ENCODE results near the gene CIC.

Gene CIC

GRCh38 chr19:42279902-42280814, 11.1 kb downstream of the CIC start:
- H3K4me2 ChIP-seq (ENCODE audit: low read depth, low read length): peak overlapping the region; percentile 57
- H3K9me3 ChIP-seq (replicated peaks; ENCODE audit: insufficient read depth, low read length): no peaks in the 10 kb centered on the region
- peak overlapping the region; percentile 53 for H2AFZ ChIP-seq (ENCODE audit: low read length)
- peak overlapping the region; percentile 75 for H3K9ac ChIP-seq (ENCODE audit: low read length)
- H3K79me2 ChIP-seq (ENCODE audit: low read length): peaks cover 8% of the 10 kb centered on the region
- DNase-seq: peak; percentile 81
- H3K27me3 ChIP-seq (replicated peaks; ENCODE audit: insufficient read depth, low read length): no peaks in the 10 kb centered on the region
- H3K27ac ChIP-seq (ENCODE audit: low read length): peak overlapping the region; percentile 24; the same call in 1 of the 2 replicates
- peaks cover 9% of the 10 kb centered on the region; the same call in 1 of the 2 replicates for H3F3A ChIP-seq (ENCODE audit: insufficient read depth, low read length)
- H4K20me1 ChIP-seq (ENCODE audit: insufficient read depth, low read length): no peaks in the 10 kb centered on the region
- no peaks in the 10 kb centered on the region for H3K36me3 ChIP-seq (replicated peaks; ENCODE audit: insufficient read depth, low read length)
- H3K9me2 ChIP-seq (replicated peaks; ENCODE audit: insufficient read depth, low read length): no peaks in the 10 kb centered on the region
- peak overlapping the region; percentile 90 for H3K4me3 ChIP-seq (ENCODE audit: low read length)
- TF ChIP-seq EZH2phosphoT487 (IDR thresholded peaks at IDR 0.05; ENCODE audit: low read length) (no peak), CTCF (IDR thresholded peaks at IDR 0.05; ENCODE audit: low read length) (peak; percentile 90)
- peaks cover 21% of the 10 kb centered on the region for H3K4me1 ChIP-seq (ENCODE audit: low read length)

GRCh38 chr19:42280815-42281145, 11.7 kb downstream of the CIC start:
- Histone ChIP-seq H4K20me1 (ENCODE audit: insufficient read depth, low read length) (no peaks in the 10 kb centered on the region), H3K9me2 (replicated peaks; ENCODE audit: insufficient read depth, low read length) (no peaks in the 10 kb centered on the region), H3K9ac (ENCODE audit: low read length) (peak overlapping the region; percentile 75; the same call in 1 of the 2 replicates), H3F3A (ENCODE audit: insufficient read depth, low read length) (peaks cover 9% of the 10 kb centered on the region; the same call in 1 of the 2 replicates), H3K4me2 (ENCODE audit: low read depth, low read length) (peak overlapping the region; percentile 57), H3K36me3 (replicated peaks; ENCODE audit: insufficient read depth, low read length) (no peaks in the 10 kb centered on the region), H3K9me3 (replicated peaks; ENCODE audit: insufficient read depth, low read length) (no peaks in the 10 kb centered on the region), H3K4me1 (ENCODE audit: low read length) (peaks cover 21% of the 10 kb centered on the region), H2AFZ (ENCODE audit: low read length) (no peak overlapping the region; the same call in 1 of the 2 replicates), H3K27ac (ENCODE audit: low read length) (no peak overlapping the region), H3K27me3 (replicated peaks; ENCODE audit: insufficient read depth, low read length) (no peaks in the 10 kb centered on the region), H3K4me3 (ENCODE audit: low read length) (peak overlapping the region; percentile 90), H3K79me2 (ENCODE audit: low read length) (peaks cover 13% of the 10 kb centered on the region)
- TF ChIP-seq CTCF (IDR thresholded peaks at IDR 0.05; ENCODE audit: low read length): no peak
- no peak for TF ChIP-seq EZH2 (optimal IDR thresholded peaks at IDR 0.05; ENCODE audit: low read depth, low read length)
- TF ChIP-seq EZH2phosphoT487 (IDR thresholded peaks at IDR 0.05; ENCODE audit: low read length): no peak
- DNase-seq: no peak

GRCh38 chr19:42281146-42281826, 12.2 kb downstream of the CIC start:
- TF ChIP-seq CTCF (IDR thresholded peaks at IDR 0.05; ENCODE audit: low read length): no peak
- no peak for TF ChIP-seq EZH2phosphoT487 (IDR thresholded peaks at IDR 0.05; ENCODE audit: low read length)
- no peak for TF ChIP-seq EZH2 (optimal IDR thresholded peaks at IDR 0.05; ENCODE audit: low read depth, low read length)
- H3K36me3 ChIP-seq (replicated peaks; ENCODE audit: insufficient read depth, low read length): no peaks in the 10 kb centered on the region
- DNase-seq: no peak
- H3K4me3 ChIP-seq (ENCODE audit: low read length): no peak overlapping the region
- peaks cover 18% of the 10 kb centered on the region for H3K79me2 ChIP-seq (ENCODE audit: low read length)
- H2AFZ ChIP-seq (ENCODE audit: low read length): no peak overlapping the region
- no peaks in the 10 kb centered on the region for H3K27me3 ChIP-seq (replicated peaks; ENCODE audit: insufficient read depth, low read length)
- no peaks in the 10 kb centered on the region for H3K9me3 ChIP-seq (replicated peaks; ENCODE audit: insufficient read depth, low read length)
- H3K4me1 ChIP-seq (ENCODE audit: low read length): peaks cover 21% of the 10 kb centered on the region
- no peaks in the 10 kb centered on the region for H4K20me1 ChIP-seq (ENCODE audit: insufficient read depth, low read length)
- H3F3A ChIP-seq (ENCODE audit: insufficient read depth, low read length): peaks cover 9% of the 10 kb centered on the region; the same call in 1 of the 2 replicates
- H3K27ac ChIP-seq (ENCODE audit: low read length): no peak overlapping the region
- H3K9ac ChIP-seq (ENCODE audit: low read length): no peak overlapping the region
- no peak overlapping the region for H3K4me2 ChIP-seq (ENCODE audit: low read depth, low read length)
- no peaks in the 10 kb centered on the region for H3K9me2 ChIP-seq (replicated peaks; ENCODE audit: insufficient read depth, low read length)
